Caki2 (cell line): ENCODE results near the gene PPP6R3. TPM values are rescaled to one million over a fixed set of nuclear protein-coding genes. Genes with fewer than 3 reads are reported as not detected.

Source experiments
- DNase-seq: peaks from one replicate; pipeline ENCODE4 v3.0.0-alpha.2; 2015; ENCODE audit warnings: low read depth
- in situ Hi-C: cut with HindIII; loops from 2 replicates; pipeline ENCODE4 v1.10.0; 2016; ENCODE audit warnings: low sequenced_read_pairs, low pct_unique_long_range_greater_than_20kb, mixed read lengths
- total RNA-seq: library from RNA; depleted of rRNA; stranded (reverse); fragments of >200 nt; shearing (Covaris generic); gene quantifications from 2 replicates; pipeline ENCODE4 v1.2.3, GENCODE V29; 2014; ENCODE audit warnings: low replicate concordance

Gene PPP6R3
- total RNA-seq, 1 experiment from 2014 or later = 55.0 TPM

DNA sequence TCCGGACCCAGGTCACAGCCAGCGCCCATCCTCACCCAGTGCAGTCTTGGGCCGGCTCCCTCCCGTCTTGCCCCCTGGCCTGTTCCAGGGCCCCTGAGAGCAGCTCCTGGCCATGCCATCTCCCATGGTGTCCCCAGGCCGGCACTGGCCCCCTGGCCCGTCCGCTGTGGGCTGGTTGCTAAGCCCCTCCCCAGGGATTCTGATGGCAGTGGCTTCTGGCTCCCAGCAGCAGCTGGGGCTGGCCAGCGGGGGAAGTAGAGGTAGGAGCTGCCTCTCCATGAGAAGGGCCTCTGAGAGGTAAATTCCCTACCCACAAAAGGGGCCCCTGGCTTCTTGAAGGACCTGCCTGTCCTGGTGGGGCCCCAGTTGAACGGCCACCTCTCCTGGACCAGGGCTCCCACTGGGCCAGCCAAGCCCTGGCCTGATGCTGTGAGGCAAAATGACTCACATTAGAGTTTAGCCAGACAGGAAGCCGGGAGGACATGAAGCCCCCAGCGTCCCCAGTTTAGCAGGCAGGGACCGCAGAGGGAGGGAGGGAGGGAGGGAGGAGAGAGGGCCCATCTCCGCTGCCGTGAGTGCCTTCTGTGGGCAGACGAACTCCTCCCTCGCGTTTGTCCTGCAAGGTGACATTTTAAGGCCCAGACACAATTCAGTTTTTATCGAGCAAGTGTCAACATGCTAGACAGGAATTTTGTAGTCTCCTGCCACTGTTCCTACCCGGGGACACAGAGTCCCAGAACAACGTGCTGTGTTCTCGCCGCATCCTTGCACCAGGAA, 190.8 kb downstream of the PPP6R3 start:
- no peak for DNase-seq
- in situ Hi-C loops = no loop called here

DNA sequence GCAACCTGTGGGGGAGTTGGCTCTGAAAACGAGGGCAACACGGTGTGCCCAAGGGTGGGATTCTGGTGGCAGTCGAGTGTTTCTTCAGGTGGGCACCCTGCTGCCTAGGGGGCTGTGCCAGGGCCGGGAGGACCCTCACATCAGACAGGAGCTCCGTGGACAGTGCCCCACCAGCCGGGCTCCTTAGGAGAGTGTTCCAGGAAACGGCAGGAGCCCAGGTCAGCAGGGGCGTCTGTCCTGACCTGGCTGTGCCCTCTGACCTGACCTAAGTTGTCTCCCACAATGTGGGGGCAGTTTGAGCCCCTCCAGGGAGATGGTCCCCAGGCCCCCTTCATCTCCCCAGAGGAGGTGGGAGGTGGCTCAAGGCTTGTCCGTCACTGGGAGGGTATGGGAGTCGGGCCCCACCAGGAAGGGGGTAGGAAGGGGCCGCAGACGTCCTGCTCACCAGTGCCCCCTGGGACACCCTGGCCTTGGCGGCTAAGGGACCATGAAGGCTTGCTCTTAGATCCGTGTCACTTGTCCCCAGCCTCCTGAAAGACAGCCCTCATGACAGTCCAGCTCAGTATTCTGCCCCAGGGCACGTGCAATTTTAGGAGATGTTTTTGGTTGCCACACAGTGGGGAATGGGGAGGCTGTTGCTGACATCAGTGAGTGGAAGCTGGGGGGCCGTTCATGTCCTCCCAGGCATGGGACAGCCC, 191.6 kb downstream of the PPP6R3 start:
- DNase-seq = no peak
- in situ Hi-C loops = no loop called here

DNA sequence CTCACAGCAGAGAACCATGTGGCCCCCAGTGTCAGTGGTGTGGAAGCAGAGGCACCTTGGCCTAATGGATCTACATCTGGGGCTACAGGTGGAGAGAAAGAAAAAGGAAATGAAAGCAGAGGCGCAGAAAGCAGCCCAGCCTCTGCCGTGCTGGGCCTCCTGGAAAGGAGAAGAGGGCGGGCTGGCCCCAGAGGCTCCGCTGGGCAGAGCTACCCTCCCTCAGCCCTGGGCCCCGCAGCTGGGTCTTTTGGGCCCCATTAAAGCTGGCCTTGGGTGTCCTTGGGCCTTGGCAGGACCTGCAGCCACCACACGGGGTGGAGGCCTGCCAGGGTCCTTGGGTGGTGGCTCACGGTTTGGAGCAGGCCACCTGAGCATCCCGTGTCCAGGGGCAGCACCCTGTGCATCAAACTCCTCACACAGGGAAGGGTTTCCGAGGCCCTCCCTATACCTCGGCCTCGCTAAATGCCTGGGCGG, 192.2 kb downstream of the PPP6R3 start:
- DNase-seq = no peak
- in situ Hi-C loops = no loop called here

DNA sequence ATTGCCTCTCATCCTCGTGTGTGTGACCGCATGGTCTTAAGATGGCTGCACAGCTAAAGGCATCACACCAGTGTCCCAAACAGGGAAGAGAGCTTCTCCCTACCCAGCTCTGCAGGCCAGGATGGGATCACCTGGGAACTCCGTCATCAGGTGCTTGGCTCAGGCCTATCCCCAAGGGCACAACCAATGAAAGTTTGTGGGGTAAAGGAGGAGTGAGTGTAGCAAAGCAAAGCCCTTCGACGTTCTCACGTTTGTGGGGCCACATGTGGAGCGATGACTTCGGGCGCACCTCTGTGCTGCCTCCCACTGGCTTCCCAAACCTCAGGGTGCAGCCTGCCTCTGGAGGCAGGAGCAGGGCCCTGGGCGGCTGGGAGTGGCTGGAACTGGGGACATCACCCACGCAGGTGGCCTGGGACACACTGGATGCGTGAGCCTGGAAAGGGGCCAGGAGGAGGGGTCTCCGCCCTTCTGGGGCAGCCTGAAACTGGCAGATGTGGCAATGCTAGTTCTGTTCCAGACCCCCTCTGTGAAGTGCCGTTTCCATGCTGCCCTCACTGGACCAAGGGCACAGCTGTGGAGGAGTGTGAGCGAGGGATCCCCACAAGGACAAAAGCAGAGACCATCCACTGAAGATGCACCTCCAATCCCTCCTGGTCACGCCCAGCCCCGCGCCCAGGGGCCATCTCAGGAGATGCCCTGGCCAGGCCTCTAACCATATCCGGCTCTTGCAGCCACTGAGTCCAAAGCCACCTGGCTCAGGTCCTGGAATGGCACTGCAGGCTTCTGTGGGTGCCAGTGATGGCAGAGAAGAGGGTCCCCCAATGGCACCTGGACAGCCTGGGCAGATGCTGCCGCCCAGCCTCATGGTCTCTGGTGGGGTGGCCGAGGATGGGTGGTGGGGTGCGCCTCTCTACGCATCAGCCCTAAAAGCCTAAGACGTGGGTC, 193.2 kb downstream of the PPP6R3 start:
- DNase-seq = no peak
- in situ Hi-C loops = no loop called here

DNA sequence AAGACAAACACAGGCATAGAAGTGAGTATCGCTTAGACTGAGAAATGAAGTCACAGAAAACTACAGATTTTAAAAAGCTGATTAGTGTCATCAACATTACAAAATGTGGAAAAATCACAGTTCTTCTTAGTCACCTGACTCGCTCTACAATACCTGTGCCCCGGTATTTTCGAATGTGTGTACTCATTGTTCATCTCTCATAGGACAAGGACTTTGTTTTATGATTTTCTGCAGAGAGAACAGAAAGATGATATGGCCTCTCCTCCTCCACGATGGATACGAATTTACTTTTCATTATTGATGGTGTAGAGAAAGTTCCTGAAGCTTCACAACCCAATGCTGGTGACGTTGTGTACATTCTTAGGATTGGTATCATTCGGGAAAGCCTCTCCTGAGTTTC, 194.4 kb downstream of the PPP6R3 start:
- DNase-seq = no peak
- in situ Hi-C loops = no loop called here

DNA sequence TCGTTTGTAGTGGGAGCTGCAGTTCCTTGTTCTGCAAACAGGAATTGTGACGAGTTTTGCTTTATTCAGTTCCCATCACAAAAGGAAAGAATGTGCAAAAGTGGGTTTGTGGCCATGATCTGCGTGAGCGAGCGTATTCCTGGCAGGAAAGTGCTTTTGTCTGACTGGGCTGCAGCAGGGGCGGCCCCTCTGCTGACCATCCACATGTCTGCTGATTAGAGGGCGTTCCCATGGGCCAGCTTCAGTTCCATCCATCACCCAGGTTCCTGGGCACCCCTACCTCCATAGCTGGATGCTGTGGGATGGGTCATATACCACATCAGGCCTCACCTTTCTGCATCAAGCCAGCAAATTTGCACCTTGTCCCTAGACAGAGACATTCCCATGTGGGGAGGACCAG, 194.9 kb downstream of the PPP6R3 start:
- no peak for DNase-seq
- in situ Hi-C loops = no loop called here

DNA sequence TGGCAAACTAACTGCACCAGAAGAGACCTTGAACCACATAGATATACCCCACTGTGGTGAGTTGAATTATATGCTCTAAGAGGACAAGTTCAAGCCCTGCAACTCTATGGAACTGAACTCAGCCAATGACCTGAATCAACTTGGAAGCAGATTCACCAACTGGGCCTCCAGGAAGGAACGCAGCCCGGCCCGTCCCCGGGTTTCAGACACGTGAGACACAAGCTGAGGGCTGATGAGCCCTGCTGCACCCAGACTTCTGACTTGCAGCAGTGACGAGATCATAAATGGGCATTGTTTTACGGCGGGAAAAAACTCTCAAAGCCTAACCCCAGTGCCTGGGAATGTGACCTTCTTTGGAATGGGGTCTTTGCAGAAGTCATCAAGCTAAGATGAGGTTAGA, 195.3 kb downstream of the PPP6R3 start:
- in situ Hi-C loops = no loop called here

DNA sequence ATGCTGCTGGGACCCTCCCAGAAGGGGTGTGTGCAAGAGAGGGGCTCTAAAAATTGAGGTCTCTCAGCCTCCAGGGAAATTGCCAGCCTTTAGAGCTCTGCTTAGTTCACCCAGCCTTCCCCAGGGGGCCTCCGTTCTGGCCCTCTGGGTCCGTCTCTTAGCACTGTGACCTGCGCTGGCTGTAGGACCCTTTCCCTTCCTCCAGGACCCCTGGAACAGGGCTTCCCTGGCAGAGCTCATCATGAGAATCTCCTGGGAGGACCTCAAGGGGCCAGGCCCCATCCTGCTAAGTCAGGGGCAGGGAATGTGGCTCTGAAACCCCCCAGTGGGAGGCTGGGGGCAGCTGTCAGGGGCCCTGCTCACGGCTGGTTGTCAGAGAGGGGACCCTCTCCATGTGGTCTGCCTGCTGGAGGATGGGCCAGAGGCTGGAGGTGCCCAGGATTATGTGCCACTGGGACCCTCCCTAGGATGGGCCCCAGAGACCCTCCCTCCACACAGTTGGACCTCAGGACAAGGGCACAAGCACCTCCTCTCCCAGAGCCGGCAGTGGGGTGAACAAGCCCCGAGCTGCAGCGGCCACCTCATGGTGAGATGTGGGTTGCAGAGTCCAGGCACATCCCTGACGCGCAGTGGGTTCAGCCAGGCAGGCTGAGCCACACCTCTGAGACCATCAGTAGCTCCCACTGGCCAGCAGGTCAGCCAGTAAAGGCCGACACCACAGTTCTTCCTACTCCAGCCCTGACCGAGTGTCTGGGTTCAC, 196.6 kb downstream of the PPP6R3 start:
- DNase-seq = no peak
- in situ Hi-C loops = no loop called here

More for the DNA sequence above, 195.3 kb downstream of the PPP6R3 start:
- DNase-seq = no peak

DNA sequence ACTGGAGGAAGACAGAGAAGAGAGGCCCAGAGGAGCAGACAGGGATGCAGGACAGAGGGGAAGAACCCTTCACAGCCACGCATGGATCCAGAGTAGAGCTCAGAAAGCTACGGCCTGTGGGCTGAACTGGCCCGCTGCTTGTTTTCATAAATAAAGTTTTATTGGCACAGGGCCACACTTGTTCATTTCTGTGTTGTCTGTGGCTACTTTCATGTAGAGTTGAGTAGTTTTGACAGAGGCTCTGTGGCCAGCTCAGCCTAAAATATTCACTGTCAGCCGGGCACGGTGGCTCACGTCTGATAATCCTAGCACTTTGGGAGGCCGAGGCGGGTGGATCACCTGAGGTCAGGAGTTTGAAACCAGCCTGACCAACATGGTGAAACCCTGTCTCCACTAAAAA, 197.5 kb downstream of the PPP6R3 start:
- DNase-seq = no peak
- in situ Hi-C loops = no loop called here

DNA sequence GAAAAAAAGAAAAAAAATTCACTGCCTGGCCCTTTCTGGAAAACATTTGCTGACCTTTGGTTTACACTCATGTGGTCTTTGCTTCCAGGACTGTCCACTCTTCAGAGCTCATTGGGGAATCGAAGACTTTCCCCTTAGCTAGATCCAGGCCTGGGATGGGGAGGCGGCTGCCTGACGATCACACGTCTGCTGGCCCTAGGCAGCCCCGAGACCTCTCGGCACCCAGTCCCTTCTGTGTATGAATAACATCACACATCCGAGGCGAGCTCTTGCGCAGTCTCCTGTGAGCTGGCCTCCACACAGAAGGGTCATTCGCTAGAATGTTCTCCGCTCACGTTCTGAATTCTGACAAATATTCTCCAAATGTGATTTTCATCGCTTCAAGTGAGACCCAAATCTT, 198.1 kb downstream of the PPP6R3 start:
- in situ Hi-C loops = no loop called here
- DNase-seq = no peak

DNA sequence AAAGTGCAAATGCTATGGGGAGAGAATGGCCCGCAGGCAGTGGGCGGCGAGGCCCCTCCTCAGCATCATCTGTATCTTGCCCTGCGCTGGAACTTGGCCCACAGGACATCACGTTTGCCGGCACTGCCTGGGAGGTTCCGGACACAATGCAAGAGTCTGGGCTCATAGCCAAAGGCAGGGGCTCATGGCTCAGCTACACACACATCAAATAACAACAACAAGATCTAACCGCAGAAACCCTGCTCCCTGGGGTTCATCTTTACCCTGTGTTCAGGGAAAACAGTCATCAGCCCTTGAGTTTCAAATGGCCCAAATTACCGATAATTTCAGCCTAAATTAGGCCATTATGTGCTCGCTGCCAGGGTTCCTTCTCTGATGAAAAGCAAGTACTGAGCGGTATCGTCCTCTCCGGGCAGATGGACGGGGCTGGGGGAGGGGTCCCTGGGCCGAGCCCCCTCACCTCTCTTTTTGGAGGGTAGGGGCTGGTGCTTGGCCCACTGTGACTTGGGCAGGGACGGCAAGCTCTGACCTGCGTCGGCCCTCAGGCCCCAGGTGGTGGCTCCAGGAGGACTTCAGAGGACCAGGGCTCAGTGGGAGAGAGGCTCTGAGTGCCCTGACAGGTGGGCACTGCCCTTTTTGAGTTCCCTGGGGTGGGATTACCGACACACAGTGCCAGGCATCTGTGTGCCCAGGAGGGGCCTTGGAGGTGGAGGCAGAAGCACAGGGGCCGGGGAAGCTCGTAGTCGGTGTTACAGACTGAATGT, 198.8 kb downstream of the PPP6R3 start:
- DNase-seq = no peak

DNA sequence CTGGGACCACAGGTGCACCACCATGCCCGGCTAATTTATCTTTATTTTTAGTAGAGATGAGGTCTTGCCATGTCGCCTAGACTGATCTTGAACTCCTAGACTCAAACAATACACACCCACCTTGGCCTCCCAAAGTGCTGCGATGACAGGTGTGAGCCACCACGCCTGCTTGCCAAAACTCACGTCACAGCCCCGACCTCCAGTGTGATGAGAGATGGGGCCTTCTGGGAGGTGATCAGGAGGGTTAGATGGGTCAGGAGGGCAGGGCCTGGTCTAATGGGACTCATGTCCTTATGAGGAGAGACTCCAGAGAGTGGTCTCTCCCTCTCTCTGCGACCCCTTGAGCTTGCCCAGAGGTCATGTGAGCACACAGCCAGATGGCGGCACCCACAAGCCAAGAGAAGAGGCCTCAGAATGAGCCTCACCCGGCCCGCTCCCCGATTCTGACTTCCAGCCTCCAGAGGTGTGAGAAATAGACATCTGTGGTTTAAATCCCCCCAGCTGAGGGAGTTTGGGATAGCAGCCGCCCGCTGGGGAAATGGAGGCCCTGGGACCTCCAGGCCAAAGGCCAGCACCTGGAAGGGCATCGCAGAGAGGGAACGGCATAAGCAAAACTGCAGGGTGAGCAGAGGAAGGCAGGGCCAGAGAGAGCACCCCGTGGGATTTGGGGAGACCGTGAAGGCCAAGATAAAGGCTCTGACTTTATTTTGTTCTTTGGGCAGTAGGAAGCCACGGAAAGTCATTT, 199.7 kb downstream of the PPP6R3 start:
- in situ Hi-C loops = no loop called here
- no peak for DNase-seq

More for the DNA sequence above, 198.8 kb downstream of the PPP6R3 start:
- in situ Hi-C loops = no loop called here

DNA sequence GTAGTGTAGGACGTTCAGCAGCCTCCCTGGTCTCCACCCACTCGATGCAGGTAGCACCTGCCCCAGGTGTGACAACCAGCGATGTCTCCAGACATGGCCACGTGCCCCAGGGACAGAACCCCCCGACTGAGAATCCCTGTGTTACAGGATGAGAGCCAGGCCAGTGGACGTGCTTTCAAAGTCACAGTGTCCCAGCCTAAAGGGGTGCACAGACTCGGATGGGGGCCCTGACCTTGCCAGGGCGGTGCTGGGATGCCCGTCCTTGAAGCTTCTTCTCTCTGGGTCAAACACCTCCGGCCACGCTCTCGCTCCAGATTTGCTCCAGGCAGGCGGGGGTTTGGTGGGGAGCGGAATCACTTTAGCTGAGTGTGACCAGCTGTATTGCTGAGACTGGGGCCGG, 200.5 kb downstream of the PPP6R3 start:
- in situ Hi-C loops = no loop called here
- DNase-seq = no peak

DNA sequence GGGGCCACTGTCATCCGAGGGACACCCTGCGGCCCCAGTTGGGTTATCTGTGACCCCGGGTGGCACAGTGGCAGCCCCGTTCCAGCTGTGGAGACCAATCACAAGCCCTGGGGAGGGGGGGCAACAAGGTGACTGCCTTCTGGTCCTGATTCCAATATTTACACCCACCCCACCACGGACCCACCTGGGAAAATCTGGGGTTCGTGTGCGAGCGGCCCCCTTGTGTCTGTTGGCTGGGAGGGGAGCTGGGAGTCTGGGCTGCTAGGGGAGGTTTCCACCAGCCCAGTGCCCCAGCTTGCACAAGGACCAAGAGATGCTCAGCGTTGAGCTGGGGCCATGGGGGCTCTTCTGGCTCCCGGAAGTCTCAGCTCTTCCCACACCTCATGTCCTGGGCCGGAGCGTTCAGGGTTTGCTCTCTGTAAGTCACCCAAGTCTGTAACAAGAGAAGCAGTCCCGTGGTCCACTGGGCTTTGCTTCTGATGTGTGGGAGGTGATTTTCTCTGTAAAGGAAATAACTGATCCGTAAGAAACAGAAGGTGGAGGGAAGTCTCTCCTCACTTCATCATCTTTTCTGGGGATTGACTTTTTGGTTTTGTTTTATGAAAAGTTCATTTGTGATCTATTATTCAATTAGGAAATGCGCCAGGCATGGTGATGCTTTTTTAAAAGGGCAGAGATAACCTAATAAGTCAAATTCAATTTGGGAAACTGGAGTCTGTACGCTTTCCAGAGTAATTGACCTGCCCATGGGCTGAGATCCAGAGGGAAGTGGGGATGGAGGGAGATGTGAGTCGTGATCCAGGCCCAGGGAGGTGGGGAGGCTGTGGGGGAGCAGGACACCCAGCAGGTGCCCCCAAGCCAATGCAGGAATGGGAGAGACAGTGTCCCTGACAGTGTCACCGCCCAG, 201.4 kb downstream of the PPP6R3 start:
- in situ Hi-C loops = no loop called here
- no peak for DNase-seq

DNA sequence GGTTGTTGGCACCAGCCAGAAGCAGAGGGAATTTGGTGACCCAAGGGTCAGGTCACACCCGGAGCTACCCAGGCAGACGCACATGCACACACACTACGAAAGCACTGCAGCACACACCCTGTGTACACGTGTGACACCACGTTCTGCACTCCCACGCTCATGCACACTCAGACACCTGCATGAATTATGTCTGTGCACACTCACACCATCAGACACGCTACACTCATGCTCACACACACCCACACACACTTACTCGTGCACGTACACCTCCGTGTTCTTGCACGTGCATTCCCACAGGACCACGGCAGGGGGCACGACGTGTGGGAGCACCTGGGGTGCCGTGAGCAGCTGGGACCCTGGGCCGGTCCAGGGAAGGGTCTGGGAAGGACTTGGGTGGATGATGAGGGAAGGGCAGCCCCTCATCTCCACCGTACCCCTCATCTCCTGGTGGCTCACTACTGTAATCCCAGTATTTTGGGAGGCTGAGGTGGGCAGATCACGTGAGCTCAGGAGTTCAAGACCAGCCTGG, 203.0 kb downstream of the PPP6R3 start:
- in situ Hi-C loops = no loop called here
- DNase-seq = no peak

DNA sequence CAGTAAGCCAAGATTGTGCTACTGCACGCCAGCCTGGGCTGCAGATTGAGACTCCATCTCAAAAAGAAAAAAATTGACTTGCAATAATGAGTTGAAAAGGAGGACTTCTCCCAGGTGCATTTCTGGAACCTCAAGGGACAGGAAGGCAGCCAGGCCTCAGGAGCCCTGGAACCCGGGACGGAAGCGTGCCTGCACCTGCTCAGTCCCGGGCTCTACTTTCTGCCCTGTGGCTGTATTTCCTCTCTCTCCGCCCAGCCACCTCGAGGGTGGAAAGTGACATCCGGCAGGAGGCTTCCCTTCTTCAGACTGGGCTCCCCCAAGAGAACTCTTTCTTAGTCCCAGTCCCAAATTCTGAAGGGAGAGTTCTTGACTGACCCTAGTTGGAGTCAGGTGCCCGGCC, 203.6 kb downstream of the PPP6R3 start:
- no peak for DNase-seq
- in situ Hi-C loops = no loop called here
